ENCODE measurements around the gene SORCS2. TPM values are rescaled to one million over a fixed set of nuclear protein-coding genes. Genes with fewer than 3 reads are reported as not detected.
"Not testable (repeated sequence)": the region's sequence is repeated elsewhere in the genome, so short reads cannot be mapped to it uniquely, and the experiment has no call there.

The SORCS2 gene
- total RNA-seq, 1 donor from 2014 or later: 1.7 TPM

GRCh38 chr4:7450775-7451433 is 258.6 kb downstream of the SORCS2 start:
- DNase-seq (ENCODE audit: low spot score): no peak

GRCh38 chr4:7451434-7451789 is 259.1 kb downstream of the SORCS2 start:
- no peak for DNase-seq (ENCODE audit: low spot score)

- DNase-seq (ENCODE audit: low spot score): no peak
Measured at GRCh38 chr4:7451800-7452199, 259.5 kb downstream of the SORCS2 start.

GRCh38 chr4:7452802-7453201 is 260.5 kb downstream of the SORCS2 start:
- not testable (repeated sequence) for DNase-seq (ENCODE audit: low spot score)

- DNase-seq (ENCODE audit: low spot score): no peak
Measured at GRCh38 chr4:7457201-7458065, 265.1 kb downstream of the SORCS2 start.

- DNase-seq (ENCODE audit: low spot score): no peak
Measured at GRCh38 chr4:7458066-7458425, 265.7 kb downstream of the SORCS2 start.

GRCh38 chr4:7458477-7458876 is 266.1 kb downstream of the SORCS2 start:
- no peak for DNase-seq (ENCODE audit: low spot score)

GRCh38 chr4:7459471-7459870 is 267.1 kb downstream of the SORCS2 start:
- DNase-seq (ENCODE audit: low spot score): no peak

GRCh38 chr4:7460566-7460965 is 268.2 kb downstream of the SORCS2 start:
- DNase-seq (ENCODE audit: low spot score): no peak

- no peak for DNase-seq (ENCODE audit: low spot score)
Measured at GRCh38 chr4:7461230-7461629, 268.9 kb downstream of the SORCS2 start.

GRCh38 chr4:7462509-7462971 is 270.2 kb downstream of the SORCS2 start:
- DNase-seq (ENCODE audit: low spot score): peak; percentile 24

GRCh38 chr4:7463566-7464258 is 271.4 kb downstream of the SORCS2 start:
- DNase-seq (ENCODE audit: low spot score): no peak

- no peak for DNase-seq (ENCODE audit: low spot score)
Measured at GRCh38 chr4:7464259-7464655, 271.9 kb downstream of the SORCS2 start.

- no peak for DNase-seq (ENCODE audit: low spot score)
Measured at GRCh38 chr4:7465017-7465416, 272.7 kb downstream of the SORCS2 start.

- no peak for DNase-seq (ENCODE audit: low spot score)
Measured at GRCh38 chr4:7466215-7466614, 273.9 kb downstream of the SORCS2 start.

- no peak for DNase-seq (ENCODE audit: low spot score)
Measured at GRCh38 chr4:7466904-7467303, 274.6 kb downstream of the SORCS2 start.

GRCh38 chr4:7467471-7467870 is 275.1 kb downstream of the SORCS2 start:
- DNase-seq (ENCODE audit: low spot score): no peak

GRCh38 chr4:7469023-7469422 is 276.7 kb downstream of the SORCS2 start:
- DNase-seq (ENCODE audit: low spot score): no peak

- DNase-seq (ENCODE audit: low spot score): no peak
Measured at GRCh38 chr4:7470111-7470510, 277.8 kb downstream of the SORCS2 start.

GRCh38 chr4:7470522-7471128 is 278.3 kb downstream of the SORCS2 start:
- no peak for DNase-seq (ENCODE audit: low spot score)

GRCh38 chr4:7472442-7473013 is 280.2 kb downstream of the SORCS2 start:
- DNase-seq (ENCODE audit: low spot score): no peak

GRCh38 chr4:7473081-7473480 is 280.7 kb downstream of the SORCS2 start:
- DNase-seq (ENCODE audit: low spot score): no peak

All from mucosa of gallbladder (tissue), 1 donor.